Stimulated activated CD4-positive, alpha-beta T cell treated with anti-CD3 and anti-CD28 coated beads, TNF-alpha, amount 100 ng/mL, for 4 hours (primary cell): ENCODE results near the gene PFKFB2.

Source experiments
- DNase-seq, 3 experiments: peaks; one replicate each; pipeline ENCODE4 v3.0.0-alpha.2; 2020; ENCODE audit warnings: low read depth in 3 of 3

The PFKFB2 gene

GRCh38 chr1:207088701-207089626, 35.9 kb downstream of the PFKFB2 start, which contains the start of gene C4BPB:
Gene C4BPB, plus strand, starts transcription at chr1:207088860. Its CDS starts 672 bp downstream, at chr1:207089532.
- DNase-seq, result no peak

GRCh38 chr1:207089627-207090355, 36.7 kb downstream of the PFKFB2 start:
- no peak for DNase-seq

GRCh38 chr1:207091200-207091908, 38.3 kb downstream of the PFKFB2 start:
- no peak for DNase-seq

GRCh38 chr1:207093944-207094343, 40.9 kb downstream of the PFKFB2 start:
- DNase-seq, result no peak

GRCh38 chr1:207097871-207098324, 44.8 kb downstream of the PFKFB2 start:
- no peak for DNase-seq

GRCh38 chr1:207101720-207102119, 48.6 kb downstream of the PFKFB2 start:
- DNase-seq, result no peak

GRCh38 chr1:207102146-207102545, 49.1 kb downstream of the PFKFB2 start:
- no peak for DNase-seq

- DNase-seq, result no peak
These were observed 49.6 kb downstream of the PFKFB2 start for GRCh38 chr1:207102659-207103058.

GRCh38 chr1:207103892-207104373, 50.9 kb downstream of the PFKFB2 start, which contains the start of gene C4BPA:
Gene C4BPA, plus strand, starts transcription at chr1:207104233. Its CDS starts 8,793 bp downstream, at chr1:207113026.
- no peak for DNase-seq

GRCh38 chr1:207109004-207109403, 55.9 kb downstream of the PFKFB2 start:
- DNase-seq, result no peak

- DNase-seq, result no peak
These were observed 59.7 kb downstream of the PFKFB2 start for GRCh38 chr1:207112616-207113296.

GRCh38 chr1:207115269-207115668, 62.2 kb downstream of the PFKFB2 start:
- DNase-seq, result no peak

GRCh38 chr1:207124389-207124788, 71.3 kb downstream of the PFKFB2 start:
- no peak for DNase-seq

GRCh38 chr1:207128336-207128921, 75.4 kb downstream of the PFKFB2 start:
- no peak for DNase-seq

GRCh38 chr1:207129053-207129452, 76.0 kb downstream of the PFKFB2 start:
- no peak for DNase-seq
